Endodermal cell (in vitro differentiated cells): ENCODE measurements around the gene CCDC51. TPM values are rescaled to one million over a fixed set of nuclear protein-coding genes. Genes with fewer than 3 reads are reported as not detected.

Experiments used
- DNase-seq: peaks from one replicate; pipeline ENCODE4 v3.0.0-alpha.2; 2017
- H3K27ac ChIP-seq: 2 replicates; pipeline ENCODE4 v1.5.1; 2013; ENCODE audit warnings: mild to moderate bottlenecking, low read depth, low read length, moderate library complexity
- H3K27me3 ChIP-seq: 2 replicates; pipeline ENCODE4 v1.6.1; 2013; ENCODE audit warnings: mild to moderate bottlenecking, low read length, moderate library complexity; ENCODE audit not compliant: insufficient read depth, control insufficient read depth, poor library complexity, severe bottlenecking
- H3K36me3 ChIP-seq: 2 replicates; pipeline ENCODE4 v1.7.0; 2013; ENCODE audit warnings: mild to moderate bottlenecking, low read length, moderate library complexity; ENCODE audit not compliant: control insufficient read depth, insufficient read depth
- H3K4me1 ChIP-seq: one replicate; pipeline ENCODE4 v1.7.0; 2013; ENCODE audit warnings: low read length; ENCODE audit not compliant: control insufficient read depth, insufficient read depth
- H3K4me3 ChIP-seq: 2 replicates; pipeline ENCODE4 v1.5.1; 2013; ENCODE audit warnings: mild to moderate bottlenecking, low read length, moderate library complexity
- H3K9ac ChIP-seq: 2 replicates; pipeline ENCODE4 v1.6.1; 2013; ENCODE audit warnings: mild to moderate bottlenecking, low read length, moderate library complexity; ENCODE audit not compliant: poor library complexity, severe bottlenecking; ENCODE audit errors: extremely low read depth
- H3K9me3 ChIP-seq: 2 replicates; pipeline ENCODE4 v1.6.1; 2013; ENCODE audit warnings: mild to moderate bottlenecking, low read length, moderate library complexity; ENCODE audit not compliant: control insufficient read depth
- H3K27ac Mint-ChIP-seq: 2 replicates; pipeline ENCODE4 v1.8.0; 2020; ENCODE audit warnings: mixed read lengths
- H3K27me3 Mint-ChIP-seq: 2 replicates; pipeline ENCODE4 v1.8.0; 2021; ENCODE audit warnings: mild to moderate bottlenecking, mixed read lengths; ENCODE audit not compliant: insufficient read depth
- H3K36me3 Mint-ChIP-seq: 2 replicates; pipeline ENCODE4 v1.8.0; 2020; ENCODE audit warnings: low read depth, mixed read lengths
- H3K4me1 Mint-ChIP-seq: 2 replicates; pipeline ENCODE4 v1.8.0; 2020; ENCODE audit warnings: mixed read lengths
- H3K4me3 Mint-ChIP-seq: 2 replicates; pipeline ENCODE4 v1.8.0; 2020; ENCODE audit warnings: mild to moderate bottlenecking, moderate library complexity, mixed read lengths
- H3K9me3 Mint-ChIP-seq: 2 replicates; pipeline ENCODE4 v1.8.0; 2020; ENCODE audit warnings: mild to moderate bottlenecking, mixed read lengths
- WGBS, 2 experiments: methylation state at CpG; one replicate each; pipeline versions ENCODE4 v1.1.5 to v1.1.7; 2013; ENCODE audit warnings: missing lambda C conversion rate in 2 of 2, mixed read lengths in 1 of 2; ENCODE audit not compliant: insufficient coverage in 1 of 2, insufficient read length in 1 of 2; 5-methylcytosine and 5-hydroxymethylcytosine counted together
- total RNA-seq, 2 donors: library from RNA; stranded (reverse); fragmentation: NEBNext Ultra II Directional in 1 of 2; extraction: Animal tissue kit (Norgen Biotek cat#: 25700) in 1 of 2; gene quantifications; 2 replicates in 1 of 2; 3 replicates in 1 of 2; pipeline ENCODE4 v1.2.1, GENCODE V29; 2021
- TF ChIP-seq, protein P1 (sequence below): fragments of 200-600 bp; sonication (generic); conservative IDR thresholded peaks from 2 replicates; pipeline ENCODE4 v1.5.0; 2021; ENCODE audit warnings: antibody characterized with exemption, mild to moderate bottlenecking

Gene CCDC51
- total RNA-seq, 2 donors from 2014 or later, result 14.5 to 14.6 TPM

DNA sequence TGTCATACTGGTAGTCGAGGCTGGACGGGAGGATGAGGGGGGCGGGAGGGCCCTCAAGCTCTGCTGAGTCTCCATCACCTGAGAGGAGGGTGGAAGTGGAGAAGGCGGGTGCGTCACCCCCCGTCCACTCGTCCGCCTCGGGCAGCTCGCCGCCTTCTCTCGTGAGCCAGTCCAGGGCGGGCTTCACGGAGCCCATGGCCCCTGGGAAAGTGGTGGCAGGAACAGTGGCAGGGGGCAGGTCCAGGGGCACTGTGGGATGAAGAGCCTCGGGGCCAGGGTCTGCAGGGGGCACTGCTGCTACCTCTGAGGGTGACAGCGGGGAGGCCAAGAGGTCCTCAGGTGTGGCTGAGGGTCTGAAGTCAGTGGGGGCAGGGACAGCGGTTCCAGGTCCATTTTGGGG is 20.3 kb downstream of the CCDC51 start:
- Mint-ChIP-seq H3K36me3 (peaks cover 50% of the 10 kb centered on the region), H3K27me3 (no peaks in the 10 kb centered on the region), H3K4me1 (no peaks in the 10 kb centered on the region), H3K9me3 (no peaks in the 10 kb centered on the region), H3K4me3 (no peak overlapping the region), H3K27ac (no peak overlapping the region)
- no peak overlapping the region for H3K4me3 ChIP-seq
- no peaks in the 10 kb centered on the region for H3K4me1 ChIP-seq
- TF ChIP-seq, protein P1, sequence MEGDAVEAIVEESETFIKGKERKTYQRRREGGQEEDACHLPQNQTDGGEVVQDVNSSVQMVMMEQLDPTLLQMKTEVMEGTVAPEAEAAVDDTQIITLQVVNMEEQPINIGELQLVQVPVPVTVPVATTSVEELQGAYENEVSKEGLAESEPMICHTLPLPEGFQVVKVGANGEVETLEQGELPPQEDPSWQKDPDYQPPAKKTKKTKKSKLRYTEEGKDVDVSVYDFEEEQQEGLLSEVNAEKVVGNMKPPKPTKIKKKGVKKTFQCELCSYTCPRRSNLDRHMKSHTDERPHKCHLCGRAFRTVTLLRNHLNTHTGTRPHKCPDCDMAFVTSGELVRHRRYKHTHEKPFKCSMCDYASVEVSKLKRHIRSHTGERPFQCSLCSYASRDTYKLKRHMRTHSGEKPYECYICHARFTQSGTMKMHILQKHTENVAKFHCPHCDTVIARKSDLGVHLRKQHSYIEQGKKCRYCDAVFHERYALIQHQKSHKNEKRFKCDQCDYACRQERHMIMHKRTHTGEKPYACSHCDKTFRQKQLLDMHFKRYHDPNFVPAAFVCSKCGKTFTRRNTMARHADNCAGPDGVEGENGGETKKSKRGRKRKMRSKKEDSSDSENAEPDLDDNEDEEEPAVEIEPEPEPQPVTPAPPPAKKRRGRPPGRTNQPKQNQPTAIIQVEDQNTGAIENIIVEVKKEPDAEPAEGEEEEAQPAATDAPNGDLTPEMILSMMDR, result no peak
- H3K27me3 ChIP-seq, result no peaks in the 10 kb centered on the region
- WGBS, 2 experiments, result 94 to 100% methylated on average over 8 to 17 of the region's 17 CpGs
- no peak for DNase-seq
- no peak overlapping the region for H3K27ac ChIP-seq
- H3K9ac ChIP-seq, result no peak overlapping the region
- peaks cover 25% of the 10 kb centered on the region for H3K36me3 ChIP-seq
- H3K9me3 ChIP-seq, result no peaks in the 10 kb centered on the region

DNA sequence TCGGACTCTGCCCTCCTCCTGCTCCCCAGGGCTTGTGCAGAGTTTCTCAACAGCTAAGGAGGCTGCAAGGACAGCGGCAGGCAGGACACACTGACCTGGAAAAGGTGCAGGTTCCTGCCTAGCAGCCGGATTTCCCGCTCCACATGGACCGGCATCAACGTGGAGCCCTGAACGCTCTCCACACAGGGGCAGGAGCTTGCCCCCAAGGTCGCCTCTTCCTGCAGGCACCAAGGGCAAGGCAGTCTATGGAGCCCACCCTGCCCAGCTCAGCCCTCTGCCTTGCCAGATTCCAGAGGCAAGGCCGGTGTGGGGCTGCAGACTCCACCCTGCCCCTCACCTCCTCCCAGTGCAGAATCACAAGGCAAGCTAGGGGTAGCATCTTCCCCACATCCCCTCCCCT is 20.8 kb downstream of the CCDC51 start:
- Mint-ChIP-seq H3K4me3 (no peak overlapping the region), H3K27ac (no peak overlapping the region), H3K4me1 (no peaks in the 10 kb centered on the region), H3K9me3 (no peaks in the 10 kb centered on the region), H3K27me3 (no peaks in the 10 kb centered on the region), H3K36me3 (peaks cover 53% of the 10 kb centered on the region)
- no peak for DNase-seq
- H3K4me1 ChIP-seq, result no peaks in the 10 kb centered on the region
- H3K9me3 ChIP-seq, result no peaks in the 10 kb centered on the region
- TF ChIP-seq, protein P1, result no peak
- no peak overlapping the region for H3K9ac ChIP-seq
- H3K27me3 ChIP-seq, result no peaks in the 10 kb centered on the region
- peaks cover 29% of the 10 kb centered on the region for H3K36me3 ChIP-seq
- 94 to 97% methylated on average over 6 to 9 of the region's 9 CpGs for WGBS, 2 experiments
- H3K4me3 ChIP-seq, result no peak overlapping the region
- H3K27ac ChIP-seq, result no peak overlapping the region

DNA sequence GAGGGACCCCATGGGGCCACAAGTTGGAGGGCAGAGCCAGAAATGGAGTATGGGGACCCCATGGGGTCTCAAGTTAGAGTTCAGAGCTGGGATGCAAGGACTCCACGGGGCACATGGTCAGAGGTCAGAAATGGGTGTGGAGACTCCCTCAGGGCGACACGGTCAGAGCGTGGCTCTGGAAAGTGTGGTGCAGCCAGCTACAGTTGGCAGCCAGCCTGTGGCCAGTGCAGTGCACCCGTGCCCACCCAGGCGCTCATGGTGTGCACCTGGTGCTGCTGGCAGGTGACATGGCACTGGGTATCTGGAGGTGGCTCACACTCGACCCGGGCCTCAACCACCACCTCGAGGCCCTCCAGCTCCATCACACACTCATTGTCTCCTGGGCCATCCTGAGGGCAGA is 21.3 kb downstream of the CCDC51 start:
- TF ChIP-seq, protein P1, result no peak
- Mint-ChIP-seq H3K4me3 (no peak overlapping the region), H3K36me3 (peaks cover 57% of the 10 kb centered on the region), H3K4me1 (no peaks in the 10 kb centered on the region), H3K9me3 (no peaks in the 10 kb centered on the region), H3K27ac (no peak overlapping the region), H3K27me3 (no peaks in the 10 kb centered on the region)
- H3K36me3 ChIP-seq, result peaks cover 34% of the 10 kb centered on the region
- 92 to 94% methylated on average over 6 to 9 of the region's 9 CpGs for WGBS, 2 experiments
- H3K4me1 ChIP-seq, result no peaks in the 10 kb centered on the region
- no peak for DNase-seq
- H3K4me3 ChIP-seq, result no peak overlapping the region
- H3K27me3 ChIP-seq, result no peaks in the 10 kb centered on the region
- H3K9ac ChIP-seq, result no peak overlapping the region
- H3K27ac ChIP-seq, result no peak overlapping the region
- H3K9me3 ChIP-seq, result no peaks in the 10 kb centered on the region
